HG03280 (cell line): Measurements from ENCODE around the gene ZC3H4.
"Not testable (repeated sequence)": the region's sequence is repeated elsewhere in the genome, so short reads cannot be mapped to it uniquely, and the experiment has no call there.

Experiments
- ATAC-seq: cut with Tn5 transposase; IDR thresholded peaks from one replicate; pipeline ENCODE4 v1.9.1; 2021; ENCODE audit warnings: mild to moderate bottlenecking, moderate library complexity; ENCODE audit not compliant: unreplicated experiment

Gene ZC3H4

GRCh38 chr19:47112997-47113849 lies at the start of gene ZC3H4:
Gene ZC3H4, minus strand, starts transcription at chr19:47113776. Its CDS starts 1,192 bp downstream, at chr19:47112584.
- peak; percentile 83 for ATAC-seq

GRCh38 chr19:47161876-47162489 lies 48.4 kb upstream of the ZC3H4 start:
- no peak for ATAC-seq

GRCh38 chr19:47158879-47159503 lies 45.4 kb upstream of the ZC3H4 start:
- no peak for ATAC-seq

- ATAC-seq = no peak
Measured at GRCh38 chr19:47158367-47158791, 44.8 kb upstream of the ZC3H4 start.

GRCh38 chr19:47157431-47158321 lies 44.1 kb upstream of the ZC3H4 start:
- ATAC-seq = no peak

- ATAC-seq = no peak
Measured at GRCh38 chr19:47156861-47157430, 43.4 kb upstream of the ZC3H4 start.

- no peak for ATAC-seq
Measured at GRCh38 chr19:47155148-47155547, 41.6 kb upstream of the ZC3H4 start.

GRCh38 chr19:47153266-47153665 lies 39.7 kb upstream of the ZC3H4 start:
- ATAC-seq = no peak

- ATAC-seq = no peak
Measured at GRCh38 chr19:47152632-47153031, 39.1 kb upstream of the ZC3H4 start.

- ATAC-seq = no peak
Measured at GRCh38 chr19:47152205-47152604, 38.6 kb upstream of the ZC3H4 start.

- ATAC-seq = no peak
Measured at GRCh38 chr19:47151627-47152026, 38.1 kb upstream of the ZC3H4 start.

GRCh38 chr19:47146920-47147319 lies 33.3 kb upstream of the ZC3H4 start:
- ATAC-seq = no peak

- ATAC-seq = no peak
Measured at GRCh38 chr19:47145639-47146486, 32.3 kb upstream of the ZC3H4 start.

GRCh38 chr19:47144630-47145029 lies 31.1 kb upstream of the ZC3H4 start:
- ATAC-seq = no peak

- ATAC-seq = no peak
Measured at GRCh38 chr19:47143322-47144073, 29.9 kb upstream of the ZC3H4 start.

GRCh38 chr19:47142779-47143178 lies 29.2 kb upstream of the ZC3H4 start:
- ATAC-seq = no peak

- ATAC-seq = no peak
Measured at GRCh38 chr19:47141695-47142094, 28.1 kb upstream of the ZC3H4 start.

- not testable (repeated sequence) for ATAC-seq
Measured at GRCh38 chr19:47141252-47141651, 27.7 kb upstream of the ZC3H4 start.

GRCh38 chr19:47135156-47135555 lies 21.6 kb upstream of the ZC3H4 start:
- no peak for ATAC-seq
